Rectal smooth muscle tissue (tissue), 1 donor: ENCODE measurements around the gene RER1.

Source experiments
- H3K27ac ChIP-seq: one replicate; pipeline ENCODE4 v1.7.0; 2013; ENCODE audit warnings: low read depth, low read length, inconsistent platforms
- H3K27me3 ChIP-seq: one replicate; pipeline ENCODE4 v1.7.0; 2013; ENCODE audit warnings: low read length; ENCODE audit not compliant: control insufficient read depth, insufficient read depth
- H3K36me3 ChIP-seq: one replicate; pipeline ENCODE4 v1.7.0; 2013; ENCODE audit warnings: low read length; ENCODE audit not compliant: control insufficient read depth, insufficient read depth
- H3K4me1 ChIP-seq: one replicate; pipeline ENCODE4 v1.7.0; 2013; ENCODE audit warnings: low read length; ENCODE audit not compliant: control insufficient read depth, insufficient read depth
- H3K4me3 ChIP-seq: one replicate; pipeline ENCODE4 v1.7.0; 2013; ENCODE audit warnings: low read length
- H3K9ac ChIP-seq: one replicate; pipeline ENCODE4 v1.7.0; 2013; ENCODE audit warnings: low read length

RER1 gene

GRCh38 chr1:2445823-2446215 lies 54.2 kb downstream of the RER1 start:
- Histone ChIP-seq H3K9ac (no peak overlapping the region), H3K27me3 (peaks cover 6% of the 10 kb centered on the region), H3K36me3 (no peaks in the 10 kb centered on the region), H3K4me1 (no peaks in the 10 kb centered on the region), H3K4me3 (no peak overlapping the region), H3K27ac (no peak overlapping the region)

DNA sequence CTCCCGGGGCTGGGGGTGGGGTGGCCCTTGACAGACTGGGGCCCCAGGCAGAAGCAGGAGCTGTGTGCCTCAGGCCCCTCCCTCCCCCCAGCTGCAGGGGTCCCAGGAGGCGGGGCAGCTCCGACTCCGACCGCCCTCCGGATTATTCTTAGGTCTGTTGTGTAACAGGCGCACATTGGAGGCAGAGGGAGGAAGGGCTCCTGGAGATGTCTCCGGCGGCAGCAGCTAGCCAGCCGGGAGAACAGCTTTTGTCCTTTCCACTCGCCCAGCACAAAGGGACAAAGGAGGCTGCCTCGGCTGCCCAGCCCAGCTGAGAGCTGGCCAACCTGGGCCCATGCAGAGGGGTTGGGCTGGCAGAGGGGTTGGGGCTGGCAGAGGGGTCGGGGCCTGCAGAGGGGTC lies 54.8 kb downstream of the RER1 start:
- no peak overlapping the region for H3K9ac ChIP-seq
- H3K36me3 ChIP-seq, result no peaks in the 10 kb centered on the region
- no peak overlapping the region for H3K27ac ChIP-seq
- no peak overlapping the region for H3K4me3 ChIP-seq
- no peaks in the 10 kb centered on the region for H3K4me1 ChIP-seq
- H3K27me3 ChIP-seq, result peaks cover 6% of the 10 kb centered on the region

- Histone ChIP-seq H3K9ac (no peak overlapping the region), H3K4me1 (no peaks in the 10 kb centered on the region), H3K4me3 (no peak overlapping the region), H3K27me3 (peaks cover 6% of the 10 kb centered on the region), H3K36me3 (no peaks in the 10 kb centered on the region), H3K27ac (no peak overlapping the region)
These were observed 55.2 kb downstream of the RER1 start for GRCh38 chr1:2446861-2447260.

- Histone ChIP-seq H3K4me3 (no peak overlapping the region), H3K27ac (no peak overlapping the region), H3K27me3 (peaks cover 5% of the 10 kb centered on the region), H3K9ac (no peak overlapping the region), H3K36me3 (no peaks in the 10 kb centered on the region), H3K4me1 (no peaks in the 10 kb centered on the region)
These were observed 55.8 kb downstream of the RER1 start for GRCh38 chr1:2447276-2448097.

DNA sequence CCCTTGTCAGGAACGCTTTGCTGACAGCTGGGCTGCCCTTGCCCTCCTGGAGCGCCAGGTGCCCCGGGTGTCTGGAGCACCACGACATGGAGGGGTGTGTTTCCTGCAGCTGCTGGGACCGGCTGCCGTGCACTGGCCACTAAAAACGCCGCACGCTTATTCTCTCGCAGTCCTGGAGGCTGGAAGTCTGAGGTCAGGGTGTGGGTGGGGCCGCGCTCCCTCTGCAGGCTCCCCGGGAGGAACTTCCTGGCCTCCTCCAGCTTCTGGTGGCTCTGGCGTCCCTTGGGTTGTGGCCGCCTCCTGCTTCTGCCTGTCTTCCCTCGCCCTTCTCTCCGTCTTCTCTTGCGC lies 56.4 kb downstream of the RER1 start:
- peaks cover 6% of the 10 kb centered on the region for H3K27me3 ChIP-seq
- H3K9ac ChIP-seq, result no peak overlapping the region

DNA sequence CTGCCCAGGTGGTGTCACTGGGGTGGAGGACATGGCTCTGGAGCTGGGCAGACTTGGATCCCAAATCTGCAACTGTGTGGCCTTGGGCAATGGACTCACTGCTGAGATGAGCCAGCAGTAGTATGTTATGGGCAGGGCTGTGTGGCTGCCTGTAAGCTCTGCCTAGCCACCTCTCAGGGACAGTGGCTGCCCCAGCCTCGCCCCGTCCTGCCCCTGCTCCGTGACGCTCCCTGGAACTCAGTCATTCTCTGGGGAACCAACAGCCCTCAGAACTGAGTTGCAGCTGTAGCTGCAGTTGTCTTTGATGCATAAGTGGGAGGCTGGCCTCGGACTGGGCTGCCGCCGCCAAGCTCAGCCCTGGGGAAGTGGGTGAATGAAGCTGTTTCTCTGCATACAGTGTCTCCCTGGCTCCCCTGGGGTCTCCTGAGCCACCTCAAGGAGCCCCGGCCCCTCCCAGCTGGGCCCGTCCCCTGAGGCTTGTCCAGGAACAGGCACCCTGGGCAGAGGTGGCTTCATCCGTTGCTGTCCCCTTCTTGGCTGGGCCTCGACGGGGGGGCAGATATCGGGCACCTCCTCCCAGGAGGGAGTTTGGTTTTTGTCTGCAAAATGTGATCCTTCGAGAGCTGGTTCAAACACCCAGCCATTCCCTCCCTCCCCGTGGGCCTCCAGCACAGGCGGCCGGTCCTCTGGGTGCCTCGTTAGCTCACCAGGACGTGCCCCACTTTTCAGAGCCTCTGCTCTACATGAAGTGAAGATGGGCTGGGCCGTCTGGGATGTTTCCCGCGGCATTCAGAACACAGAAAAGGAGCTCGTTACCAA lies 58.2 kb downstream of the RER1 start:
- H3K27ac ChIP-seq, result no peak overlapping the region
- no peaks in the 10 kb centered on the region for H3K4me1 ChIP-seq
- no peaks in the 10 kb centered on the region for H3K36me3 ChIP-seq
- H3K27me3 ChIP-seq, result peaks cover 14% of the 10 kb centered on the region
- H3K4me3 ChIP-seq, result no peak overlapping the region
- no peak overlapping the region for H3K9ac ChIP-seq

More for the DNA sequence above, 56.4 kb downstream of the RER1 start:
- Histone ChIP-seq H3K4me3 (no peak overlapping the region), H3K4me1 (no peaks in the 10 kb centered on the region), H3K36me3 (no peaks in the 10 kb centered on the region), H3K27ac (no peak overlapping the region)

DNA sequence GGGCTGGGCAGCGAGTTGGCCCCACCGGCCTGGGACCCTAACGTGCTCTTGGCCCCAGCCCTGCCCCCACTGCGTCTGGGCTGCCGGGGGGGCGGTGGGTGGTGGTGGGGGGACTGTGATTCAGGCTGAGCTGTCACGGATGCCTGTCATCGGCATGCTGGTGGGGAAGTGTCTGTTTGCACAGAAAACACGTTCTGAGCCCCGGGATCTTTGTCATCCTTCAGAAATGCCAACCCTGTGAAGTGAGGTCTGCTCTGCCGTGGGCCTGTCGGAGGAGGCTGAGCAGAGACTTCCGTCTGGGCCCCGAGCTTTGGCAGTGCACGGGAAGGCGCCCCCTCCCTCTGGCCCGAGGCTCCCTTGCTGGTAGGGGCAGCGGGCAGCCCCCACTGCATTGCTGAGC lies 60.1 kb downstream of the RER1 start:
- Histone ChIP-seq H3K27ac (no peak overlapping the region), H3K27me3 (peaks cover 15% of the 10 kb centered on the region), H3K4me1 (no peaks in the 10 kb centered on the region), H3K9ac (no peak overlapping the region), H3K36me3 (no peaks in the 10 kb centered on the region), H3K4me3 (no peak overlapping the region)

DNA sequence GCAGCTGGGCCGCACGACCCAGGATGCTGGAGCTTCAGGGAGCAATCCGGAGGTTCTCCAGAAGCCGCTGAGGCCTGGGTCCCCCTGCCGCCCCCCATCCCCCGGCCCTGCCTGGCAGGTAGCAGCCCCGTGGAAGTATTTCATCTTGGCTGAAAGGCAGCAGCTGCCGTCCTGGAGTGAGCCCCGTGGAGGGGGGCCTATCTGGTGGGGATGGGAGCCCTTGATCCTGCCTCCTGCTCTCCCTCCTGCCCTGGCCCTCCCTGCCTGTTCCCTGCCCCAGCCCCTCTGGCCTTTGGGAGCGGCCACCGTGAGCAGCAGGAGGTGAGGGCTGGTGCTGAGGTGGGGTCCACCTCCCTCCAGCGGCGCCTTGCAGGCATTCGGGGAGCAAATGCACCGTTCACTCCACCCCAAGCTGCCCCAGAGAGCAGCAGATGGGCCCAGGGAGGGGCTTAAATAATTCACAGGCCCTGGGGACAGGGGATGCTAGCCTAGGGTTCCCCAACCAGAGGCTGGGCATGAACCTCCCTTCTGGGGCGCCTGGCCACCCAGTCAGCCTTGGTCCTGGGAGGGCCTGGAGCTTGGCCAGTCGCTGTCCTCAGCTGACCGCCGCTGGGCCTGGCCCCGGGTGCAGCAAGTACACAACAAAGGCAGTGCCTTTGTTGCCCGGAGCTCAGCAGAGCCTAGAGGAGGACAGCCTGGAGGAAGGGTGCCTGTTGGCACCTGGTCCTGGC lies 60.7 kb downstream of the RER1 start:
- Histone ChIP-seq H3K27ac (no peak overlapping the region), H3K27me3 (peaks cover 15% of the 10 kb centered on the region), H3K9ac (no peak overlapping the region), H3K36me3 (no peaks in the 10 kb centered on the region), H3K4me1 (no peaks in the 10 kb centered on the region), H3K4me3 (no peak overlapping the region)

GRCh38 chr1:2452932-2453315 lies 61.3 kb downstream of the RER1 start:
- Histone ChIP-seq H3K27ac (no peak overlapping the region), H3K27me3 (peaks cover 15% of the 10 kb centered on the region), H3K36me3 (no peaks in the 10 kb centered on the region), H3K9ac (no peak overlapping the region), H3K4me3 (no peak overlapping the region), H3K4me1 (no peaks in the 10 kb centered on the region)

GRCh38 chr1:2454227-2454626 lies 62.6 kb downstream of the RER1 start:
- no peaks in the 10 kb centered on the region for H3K36me3 ChIP-seq
- no peak overlapping the region for H3K4me3 ChIP-seq
- no peaks in the 10 kb centered on the region for H3K4me1 ChIP-seq
- no peak overlapping the region for H3K9ac ChIP-seq
- no peak overlapping the region for H3K27ac ChIP-seq
- H3K27me3 ChIP-seq, result peaks cover 15% of the 10 kb centered on the region
